Measurements from ENCODE around the gene PDE2A. TPM values are rescaled to one million over a fixed set of nuclear protein-coding genes. Genes with fewer than 3 reads are reported as not detected.

Gene PDE2A
- total and polyA plus RNA-seq, 2 donors (not counting 3 experiments of a cell fraction or from before 2014, with no cell fraction given) = 14.8 to 16.8 TPM

DNA sequence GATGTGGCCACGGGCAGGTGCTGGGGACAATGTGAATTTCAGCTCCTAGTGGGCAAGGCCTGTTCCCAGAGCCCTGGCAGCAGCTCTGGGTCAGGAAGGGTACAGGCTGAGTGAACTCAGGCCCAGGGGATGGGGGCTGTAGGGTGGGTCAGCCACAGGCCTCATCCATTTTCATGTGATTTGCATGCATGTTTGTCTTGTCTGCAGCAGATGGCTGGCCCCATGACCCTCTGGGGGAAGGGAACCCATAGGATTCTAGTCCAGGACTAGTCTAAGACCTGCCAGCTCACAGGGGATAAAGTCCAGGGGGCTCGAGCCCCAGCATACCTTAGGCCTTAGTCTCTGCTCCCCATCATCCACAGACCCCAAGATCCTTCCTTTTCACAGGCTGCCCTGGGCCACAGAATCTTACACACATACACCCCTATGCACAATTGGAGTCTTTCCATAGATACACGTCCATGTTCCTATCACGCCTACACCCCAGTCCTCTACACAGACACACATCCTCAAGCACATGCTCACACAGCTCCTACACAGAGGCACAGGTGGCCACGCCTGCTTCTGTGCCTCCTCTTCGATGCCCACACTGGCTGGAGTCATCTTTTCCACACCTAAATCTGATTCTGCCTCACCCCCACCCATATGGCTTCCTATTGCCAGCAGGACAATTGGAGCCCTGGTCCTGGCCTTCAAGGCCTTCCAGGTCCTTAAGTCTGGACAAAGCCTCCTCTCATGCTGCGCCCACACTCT, 25.7 kb downstream of the PDE2A start:
- ChIA-PET POLR2A (interaction anchor here (0.6 kb wide), 1 partner anchor 265 kb away, joined by 4 read pairs; no protein-coding TSS in a partner anchor), CTCF (interaction anchor here (1.0 to 2.0 kb wide), 5 partner anchors 34 to 63 kb away, joined by 3 to 13 read pairs (median 3); no protein-coding TSS in a partner anchor)
- peaks cover 1% of the 10 kb centered on the region for H3K4me1 ChIP-seq (ENCODE audit: control insufficient read depth, extremely low read depth, insufficient read depth, low read length)
- H3K9ac ChIP-seq (replicated peaks; ENCODE audit: extremely low read depth, insufficient read depth, low read length) = no peak overlapping the region
- dilution Hi-C loops (cut with MboI; ENCODE audit: extremely low pct_ligation_motif_present, low sequenced_read_pairs) = no loop called here
- no peak overlapping the region for H2AFZ ChIP-seq (ENCODE audit: low read depth, low read length)
- H3K4me3 ChIP-seq (replicated peaks in 1 of 3; ENCODE audit: insufficient read depth in 1 of 3, low read depth in 1 of 3, low read length in 3 of 3) = no peak overlapping the region
- intact Hi-C loops (cut with micrococcal nuclease) = no loop called here
- H3K9me1 ChIP-seq (replicated peaks; ENCODE audit: control insufficient read depth, extremely low read depth, insufficient read depth, low read length) = no peaks in the 10 kb centered on the region
- TF ChIP-seq, protein P1, sequence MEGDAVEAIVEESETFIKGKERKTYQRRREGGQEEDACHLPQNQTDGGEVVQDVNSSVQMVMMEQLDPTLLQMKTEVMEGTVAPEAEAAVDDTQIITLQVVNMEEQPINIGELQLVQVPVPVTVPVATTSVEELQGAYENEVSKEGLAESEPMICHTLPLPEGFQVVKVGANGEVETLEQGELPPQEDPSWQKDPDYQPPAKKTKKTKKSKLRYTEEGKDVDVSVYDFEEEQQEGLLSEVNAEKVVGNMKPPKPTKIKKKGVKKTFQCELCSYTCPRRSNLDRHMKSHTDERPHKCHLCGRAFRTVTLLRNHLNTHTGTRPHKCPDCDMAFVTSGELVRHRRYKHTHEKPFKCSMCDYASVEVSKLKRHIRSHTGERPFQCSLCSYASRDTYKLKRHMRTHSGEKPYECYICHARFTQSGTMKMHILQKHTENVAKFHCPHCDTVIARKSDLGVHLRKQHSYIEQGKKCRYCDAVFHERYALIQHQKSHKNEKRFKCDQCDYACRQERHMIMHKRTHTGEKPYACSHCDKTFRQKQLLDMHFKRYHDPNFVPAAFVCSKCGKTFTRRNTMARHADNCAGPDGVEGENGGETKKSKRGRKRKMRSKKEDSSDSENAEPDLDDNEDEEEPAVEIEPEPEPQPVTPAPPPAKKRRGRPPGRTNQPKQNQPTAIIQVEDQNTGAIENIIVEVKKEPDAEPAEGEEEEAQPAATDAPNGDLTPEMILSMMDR (IDR thresholded peaks at IDR 0.05; ENCODE audit: extremely low read depth in 1 of 2, insufficient read depth in 1 of 2, low read depth in 1 of 2, low read length in 2 of 2) = no peak
- no peak for TF ChIP-seq POLR2AphosphoS5 (IDR thresholded peaks at IDR 0.05; ENCODE audit: insufficient read depth, low read depth, low read length)
- TF ChIP-seq JUN (IDR thresholded peaks at IDR 0.05; ENCODE audit: borderline replicate concordance, insufficient read depth, insufficient read length, low read depth) = no peak
- TF ChIP-seq, protein P2, sequence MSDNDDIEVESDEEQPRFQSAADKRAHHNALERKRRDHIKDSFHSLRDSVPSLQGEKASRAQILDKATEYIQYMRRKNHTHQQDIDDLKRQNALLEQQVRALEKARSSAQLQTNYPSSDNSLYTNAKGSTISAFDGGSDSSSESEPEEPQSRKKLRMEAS (IDR thresholded peaks at IDR 0.05; ENCODE audit: insufficient read depth, insufficient read length) = no peak
- TF ChIP-seq POLR2A (IDR thresholded peaks at IDR 0.05; ENCODE audit: low read depth, low read length) = no peak
- TF ChIP-seq GATA2 (IDR thresholded peaks at IDR 0.05; ENCODE audit: insufficient read depth, insufficient read length, low read depth, low read length) = no peak
- TF ChIP-seq FOS (IDR thresholded peaks at IDR 0.05; ENCODE audit: borderline replicate concordance, insufficient read depth, low read length) = no peak
- H3K79me2 ChIP-seq (ENCODE audit: control insufficient read depth, insufficient read depth, low read length) = no peaks in the 10 kb centered on the region
- no peaks in the 10 kb centered on the region for H3K27me3 ChIP-seq (ENCODE audit: control insufficient read depth in 2 of 2, insufficient read depth in 2 of 2, low read length in 2 of 2)
- H3K9me3 ChIP-seq (replicated peaks; ENCODE audit: control insufficient read depth, insufficient read depth, low read length) = no peaks in the 10 kb centered on the region
- DNase-seq (ENCODE audit: low read depth, low spot score) (no peak), FAIRE-seq (no peak)
- no peaks in the 10 kb centered on the region for H4K20me1 ChIP-seq (replicated peaks; ENCODE audit: control insufficient read depth, extremely low read depth, insufficient read depth, low read length)
- H3K36me3 ChIP-seq (ENCODE audit: control insufficient read depth in 2 of 2, extremely low read depth in 1 of 2, insufficient read depth in 2 of 2, low read length in 2 of 2) = no peaks in the 10 kb centered on the region
- no peak overlapping the region for H3K27ac ChIP-seq (ENCODE audit: insufficient read depth, low read depth, low read length)
- BruUV-seq (replicated peaks) = no TSS peak
- H3K4me2 ChIP-seq (ENCODE audit: insufficient read depth, low read length) = no peak overlapping the region

Measured in endothelial cell of umbilical vein (primary cell).